K562 (cell line): ENCODE results near the gene ARMH4. TPM values are rescaled to one million over a fixed set of nuclear protein-coding genes. Genes with fewer than 3 reads are reported as not detected.
A peak's percentile ranks its signal among the peaks of the same experiment; 100 is the strongest.

ENCODE experiments used
- ATAC-seq: fragments of 200-7000 bp; cut with Tn5 transposase; 3 replicates; pipeline ENCODE4 v1.9.1; 2020; ENCODE audit warnings: moderate library complexity
- BruUV-seq: library from RNA; stranded (reverse); fragments of 400-500 nt; replicated peaks from 2 replicates; lab custom pipeline; 2021; lab: Mats Ljungman, UMichigan
- CTCF ChIA-PET: fragments of 300-600 bp; formaldehyde crosslinking; extraction: SDS; loops from one replicate; lab custom pipeline; 2021; ENCODE audit warnings: low intra/inter-chr PET ratio; lab: Yijun Ruan, JAX
- POLR2A ChIA-PET: fragments of 300-600, 350-650 bp; sonication (Branson Sonifier 250); formaldehyde crosslinking; extraction: SDS; loops from one replicate; lab custom pipeline; 2021; ENCODE audit warnings: antibody characterized with exemption, inconsistent platforms; lab: Yijun Ruan, JAX
- DNase-seq, 4 experiments: peaks; one replicate each; pipeline versions ENCODE4 v3.0.0 to v3.0.0-alpha.2; 2011 to 2018; ENCODE audit warnings: low spot score in 3 of 4, mixed read lengths in 3 of 4; ENCODE audit errors: extremely low read depth in 1 of 4
- FAIRE-seq: peaks from 2 replicates; lab custom pipeline; 2011; peaks lifted over from hg19 to GRCh38; lab: Jason Lieb, UNC
- H2AFZ ChIP-seq: 2 replicates; pipeline ENCODE4 v1.6.0; 2011; ENCODE audit warnings: low read depth, low read length, control low read depth, inconsistent platforms
- H3K27ac ChIP-seq: fragments of 200-600 bp; 3 replicates; pipeline ENCODE4 v1.8.0; 2011; ENCODE audit warnings: low read depth, mild to moderate bottlenecking, control low read depth, inconsistent platforms, low read length, moderate library complexity, mixed read lengths; ENCODE audit errors: extremely low read depth
- H3K27me3 ChIP-seq, 2 experiments: fragments of 300-600 bp in 1 of 2; 2 replicates in 1 of 2; 3 replicates in 1 of 2; pipeline versions ENCODE4 v1.6.0 to v1.8.0; 2011; ENCODE audit warnings: inconsistent platforms in 2 of 2, low read length in 2 of 2, mild to moderate bottlenecking in 1 of 2, mixed read lengths in 1 of 2, moderate library complexity in 1 of 2; ENCODE audit not compliant: control insufficient read depth in 2 of 2, insufficient read depth in 2 of 2
- H3K36me3 ChIP-seq: fragments of 300-600 bp; 3 replicates; pipeline ENCODE4 v1.8.0; 2011; ENCODE audit warnings: mild to moderate bottlenecking, low read length, inconsistent platforms; ENCODE audit not compliant: control insufficient read depth, insufficient read depth
- H3K4me1 ChIP-seq, 2 experiments: fragments of 200-600 bp in 1 of 2; replicated peaks in 1 of 2; 2 replicates in 1 of 2; 3 replicates in 1 of 2; pipeline versions ENCODE4 v1.5.1 to v1.8.0; 2011; ENCODE audit warnings: inconsistent platforms in 2 of 2, low read length in 2 of 2, mild to moderate bottlenecking in 1 of 2, mixed read lengths in 1 of 2, moderate library complexity in 1 of 2; ENCODE audit not compliant: control insufficient read depth in 2 of 2, insufficient read depth in 2 of 2
- H3K4me2 ChIP-seq: 2 replicates; pipeline ENCODE4 v1.6.1; 2011; ENCODE audit warnings: low read length, control low read depth, inconsistent platforms, mixed read lengths; ENCODE audit not compliant: insufficient read depth
- H3K4me3 ChIP-seq: fragments of 200-600 bp; sonication (generic), shearing (Covaris generic); 2 replicates; pipeline ENCODE4 v1.5.1; 2016; ENCODE audit warnings: control low read depth, inconsistent platforms
- H3K79me2 ChIP-seq: fragments of 200-600 bp; 3 replicates; pipeline ENCODE4 v1.8.0; 2011; ENCODE audit warnings: low read length, inconsistent platforms; ENCODE audit not compliant: control insufficient read depth, insufficient read depth
- H3K9ac ChIP-seq, 2 experiments: 2 replicates each; pipeline versions ENCODE4 v1.6.0 to v1.6.1; 2011; ENCODE audit warnings: low read depth in 2 of 2, low read length in 2 of 2, control low read depth in 1 of 2, inconsistent platforms in 1 of 2, mild to moderate bottlenecking in 1 of 2, mixed read lengths in 1 of 2; ENCODE audit not compliant: insufficient read depth in 1 of 2
- H3K9me1 ChIP-seq: one replicate; pipeline ENCODE4 v1.6.0; 2011; ENCODE audit warnings: inconsistent platforms, mild to moderate bottlenecking, low read length, moderate library complexity; ENCODE audit not compliant: control insufficient read depth, insufficient read depth
- H3K9me3 ChIP-seq: replicated peaks from 2 replicates; pipeline ENCODE4 v1.5.1; 2011; ENCODE audit warnings: low read depth, low read length, inconsistent platforms; ENCODE audit not compliant: control insufficient read depth, insufficient read depth
- H4K20me1 ChIP-seq: replicated peaks from 2 replicates; pipeline ENCODE4 v1.6.1; 2011; ENCODE audit warnings: low read length, inconsistent platforms, mixed read lengths; ENCODE audit not compliant: control insufficient read depth, insufficient read depth
- CHCHD3 ChIP-seq: fragments of 250-450 bp; sonication (Bioruptor Pico); IDR thresholded peaks from 2 replicates; pipeline ENCODE4 v2.1.2; 2022; ENCODE audit warnings: mild to moderate bottlenecking
- EWSR1 ChIP-seq: fragments of 450-650 bp; IDR thresholded peaks from 2 replicates; pipeline ENCODE4 v1.6.1; 2018; ENCODE audit warnings: borderline replicate concordance, mild to moderate bottlenecking, low read depth, moderate library complexity; ENCODE audit not compliant: partially characterized antibody
- MYBL2 ChIP-seq, 2 experiments: fragments of 450-650 bp in 1 of 2; sonication (generic) in 1 of 2; formaldehyde crosslinking in 1 of 2; IDR thresholded peaks; 2 replicates each; pipeline versions ENCODE4 v1.6.1 to v1.8.1; 2017 to 2022; ENCODE audit warnings: borderline replicate concordance in 1 of 2, inconsistent platforms in 1 of 2, low read depth in 1 of 2, mild to moderate bottlenecking in 1 of 2, missing genetic modification reagents in 1 of 2, moderate library complexity in 1 of 2
- NCOA2 ChIP-seq, 2 experiments: fragments of 450-650 bp; IDR thresholded peaks; 2 replicates each; pipeline ENCODE4 v1.6.1; 2018; ENCODE audit warnings: mild to moderate bottlenecking in 2 of 2, moderate library complexity in 1 of 2; ENCODE audit not compliant: partially characterized antibody in 2 of 2
- SREBF2 ChIP-seq: sonication (generic); formaldehyde crosslinking; IDR thresholded peaks from 2 replicates; pipeline ENCODE4 v1.4.0; 2020; ENCODE audit warnings: mild to moderate bottlenecking, missing genetic modification reagents
- XRCC4 ChIP-seq: IDR thresholded peaks from one replicate; pipeline ENCODE4 v1.6.1; 2011; ENCODE audit not compliant: insufficient read depth, insufficient read length; ENCODE audit errors: extremely low read depth
- WGBS: fragments of 100-300 bp; shearing (Covaris generic); methylation state at CpG from one replicate; pipeline ENCODE4 v1.1.6; 2016; ENCODE audit warnings: low coverage, mixed read lengths; ENCODE audit not compliant: insufficient coverage; ENCODE audit errors: missing lambda C conversion rate; 5-methylcytosine and 5-hydroxymethylcytosine counted together
- in situ Hi-C: fragments of 300-500 bp; cut with MboI; formaldehyde crosslinking; loops from 4 replicates; pipeline ENCODE4 v1.15.0; 2018; ENCODE audit warnings: inconsistent platforms, mixed read lengths
- intact Hi-C: fragments of 100-400 bp; cut with micrococcal nuclease; formaldehyde crosslinking; loops from 2 replicates; pipeline ENCODE4 v1.14.2; 2022
- polyA plus RNA-seq, 8 experiments: library from polyadenylated mRNA; depleted of rRNA in 4 of 8; stranded (reverse) in 5 of 8; unstranded in 3 of 8; fragments of >200 nt; fragmentation: Nextera tagmentation in 2 of 8; fragmentation: Illumina TruSeq in 1 of 8; extraction: Ambion mirVana in 2 of 8; extraction: Trizol in 1 of 8; gene quantifications; 2 replicates each; pipeline versions ENCODE4 v1.2.1 to v1.2.3, GENCODE V29; 2011 to 2014; ENCODE audit warnings: inconsistent platforms in 1 of 8, missing spikeins in 1 of 8
- total RNA-seq, 7 experiments: library from RNA; depleted of rRNA in 6 of 7; stranded (reverse); fragments of >200 nt in 6 of 7; fragmentation: Illumina TruSeq in 2 of 7; extraction: Trizol in 2 of 7; gene quantifications; 2 replicates each; pipeline versions ENCODE4 v1.2.1 to v1.2.3, GENCODE V29; 2011 to 2021; ENCODE audit warnings: low replicate concordance in 1 of 7

Gene ARMH4
- total and polyA plus RNA-seq, 9 of the 15 experiments (the other 6 are each of a cell fraction or from before 2014, with no cell fraction given) = 0.06 to 0.98 (median 0.07) TPM; not detected in 2

GRCh38 chr14:58200480-58200841, 48.4 kb upstream of the ARMH4 start:
- TF ChIP-seq MYBL2 (IDR thresholded peaks at IDR 0.05; ENCODE audit: low read depth) = no peak
- TF ChIP-seq MYBL2 (CRISPR knock-in tag; IDR thresholded peaks at IDR 0.05; ENCODE audit: borderline replicate concordance) = no peak
- no peak for TF ChIP-seq EWSR1
- TF ChIP-seq CHCHD3 = no peak
- no peak for TF ChIP-seq SREBF2
- no peak for TF ChIP-seq NCOA2 (IDR thresholded peaks at IDR 0.05; ENCODE audit: partially characterized antibody in 2 of 2)
- no peak for TF ChIP-seq XRCC4
- Histone ChIP-seq H4K20me1 (no peaks in the 10 kb centered on the region), H3K27ac (peak overlapping the region; percentile 79), H3K4me2 (peak overlapping the region; percentile 84), H3K9me1 (no peaks in the 10 kb centered on the region), H3K9me3 (no peaks in the 10 kb centered on the region), H3K27me3 (no peaks in the 10 kb centered on the region), H3K36me3 (peaks cover 6% of the 10 kb centered on the region; the same call in 1 of the 3 replicates), H3K4me3 (peak overlapping the region; percentile 69), H2AFZ (peak overlapping the region; percentile 93), H3K4me1 (peaks cover 0 to 10% of the 10 kb centered on the region in 2 experiments; a peak in 3 of 5 replicates), H3K9ac (peak overlapping the region; percentile 78 to 96), H3K79me2 (peaks cover 22% of the 10 kb centered on the region)
- WGBS = under 1% methylated on average over 10 of the region's 11 CpGs
- POLR2A ChIA-PET = interaction anchor here (0.6 kb wide), 1 partner anchor 90 kb away, joined by 3 read pairs; no protein-coding TSS in a partner anchor
- peak; percentile 31 for ATAC-seq
- FAIRE-seq = no peak
- intact Hi-C loops = loop anchor here (2.0 to 5.0 kb wide), 2 partner anchors 44 to 97 kb away; partner anchors contain the start of genes ARID4A and PSMA3
- in situ Hi-C loops = no loop called here
- CTCF ChIA-PET = no interaction called here
- DNase-seq = no peak
- no TSS peak for BruUV-seq
